Transverse colon (tissue), 4 donors: ENCODE data around the gene BMP6. TPM values are rescaled to one million over a fixed set of nuclear protein-coding genes. Genes with fewer than 3 reads are reported as not detected.

Experiments
- DNase-seq: peaks from one replicate; pipeline ENCODE4 v3.0.0-alpha.2; 2019
- H3K27ac ChIP-seq, 4 donors: fragments of 200-600 bp; sonication (generic); 2 replicates each; pipeline ENCODE4 v1.5.1; 2016 to 2018; ENCODE audit warnings: inconsistent platforms in 4 of 4
- H3K27me3 ChIP-seq: fragments of 200-600 bp; sonication (generic); 2 replicates; pipeline ENCODE4 v1.5.1; 2017; ENCODE audit warnings: inconsistent platforms
- H3K36me3 ChIP-seq, 4 donors: fragments of 200-600 bp; sonication (generic); 2 replicates each; pipeline ENCODE4 v1.5.1; 2017 to 2019; ENCODE audit warnings: inconsistent platforms in 4 of 4
- H3K4me1 ChIP-seq, 4 donors: fragments of 200-600 bp; sonication (generic); 2 replicates each; pipeline ENCODE4 v1.5.1; 2017 to 2020; ENCODE audit warnings: inconsistent platforms in 4 of 4
- H3K4me3 ChIP-seq, 4 donors: fragments of 200-600 bp; sonication (generic); 1 replicate in 1 of 4; 2 replicates in 3 of 4; pipeline versions ENCODE4 v1.5.1 to v1.6.1; 2017 to 2019; ENCODE audit warnings: inconsistent platforms in 4 of 4
- H3K9me3 ChIP-seq, 2 donors: fragments of 200-600 bp; sonication (generic); 2 replicates each; pipeline ENCODE4 v1.5.1; 2017 to 2019; ENCODE audit warnings: inconsistent platforms in 2 of 2
- CTCF ChIP-seq, 5 experiments: fragments of 200-600 bp in 3 of 5; fragments of 450-650 bp in 2 of 5; sonication (generic) in 3 of 5; IDR thresholded peaks; 1 replicate in 2 of 5; 2 replicates in 3 of 5; pipeline ENCODE4 v1.5.1; 2016 to 2017; ENCODE audit warnings: antibody characterized with exemption in 5 of 5, inconsistent platforms in 3 of 5, mild to moderate bottlenecking in 2 of 5, moderate library complexity in 1 of 5
- EP300 ChIP-seq: sonication (generic); formaldehyde crosslinking; IDR thresholded peaks from one replicate; pipeline ENCODE4 v1.6.1; 2017; ENCODE audit warnings: antibody characterized with exemption, low read depth
- POLR2A ChIP-seq: fragments of 450-650 bp; IDR thresholded peaks from one replicate; pipeline ENCODE4 v1.6.1; 2016; ENCODE audit warnings: antibody characterized with exemption, mild to moderate bottlenecking, moderate library complexity
- POLR2AphosphoS5 ChIP-seq, 3 donors: sonication (generic); formaldehyde crosslinking; IDR thresholded peaks; one replicate each; pipeline ENCODE4 v1.6.1; 2016; ENCODE audit warnings: antibody characterized with exemption in 3 of 3
- WGBS, 2 donors: methylation state at CpG; one replicate each; pipeline ENCODE4 v1.1.5; 2018; ENCODE audit warnings: low coverage in 1 of 2; 5-methylcytosine and 5-hydroxymethylcytosine counted together
- in situ Hi-C, 4 donors: fragments of 200-750 bp; cut with MboI; loops; one replicate each; pipeline versions ENCODE4 v1.15.0 to v1.15.1; 2017; ENCODE audit warnings: low sequenced_read_pairs in 3 of 4, low pct_ligation_motif_present in 1 of 4, low pct_unique_long_range_greater_than_20kb in 1 of 4
- intact Hi-C: fragments of 100-400 bp; cut with DNase I; formaldehyde crosslinking; loops from one replicate; pipeline ENCODE4 v1.15.1; 2023; ENCODE audit warnings: low total_unique reads
- total RNA-seq, 4 donors: library from RNA; depleted of rRNA; stranded (reverse); fragments of >200 nt; gene quantifications; one replicate each; pipeline ENCODE4 v1.1.0, GENCODE V29; 2016

The BMP6 gene
- total RNA-seq, 4 donors from 2014 or later = 1.1 to 12.7 (median 6.7) TPM

- no peak overlapping the region for H3K27ac ChIP-seq
- H3K4me3 ChIP-seq = no peak overlapping the region
- no peaks in the 10 kb centered on the region for H3K9me3 ChIP-seq
- in situ Hi-C loops (no loop called here), intact Hi-C loops (no loop called here)
- no peak for DNase-seq
- TF ChIP-seq POLR2AphosphoS5 (IDR thresholded peaks at IDR 0.05) (no peak), CTCF (IDR thresholded peaks at IDR 0.05) (no peak), EP300 (no peak), POLR2A (no peak)
- H3K36me3 ChIP-seq = no peaks in the 10 kb centered on the region
- peaks cover 80% of the 10 kb centered on the region for H3K27me3 ChIP-seq
- H3K4me1 ChIP-seq = peaks cover 0 to 19% (median 14%) of the 10 kb centered on the region in 4 donors
These were observed 6.3 kb downstream of the BMP6 start for GRCh38 chr6:7732228-7732627.

DNA sequence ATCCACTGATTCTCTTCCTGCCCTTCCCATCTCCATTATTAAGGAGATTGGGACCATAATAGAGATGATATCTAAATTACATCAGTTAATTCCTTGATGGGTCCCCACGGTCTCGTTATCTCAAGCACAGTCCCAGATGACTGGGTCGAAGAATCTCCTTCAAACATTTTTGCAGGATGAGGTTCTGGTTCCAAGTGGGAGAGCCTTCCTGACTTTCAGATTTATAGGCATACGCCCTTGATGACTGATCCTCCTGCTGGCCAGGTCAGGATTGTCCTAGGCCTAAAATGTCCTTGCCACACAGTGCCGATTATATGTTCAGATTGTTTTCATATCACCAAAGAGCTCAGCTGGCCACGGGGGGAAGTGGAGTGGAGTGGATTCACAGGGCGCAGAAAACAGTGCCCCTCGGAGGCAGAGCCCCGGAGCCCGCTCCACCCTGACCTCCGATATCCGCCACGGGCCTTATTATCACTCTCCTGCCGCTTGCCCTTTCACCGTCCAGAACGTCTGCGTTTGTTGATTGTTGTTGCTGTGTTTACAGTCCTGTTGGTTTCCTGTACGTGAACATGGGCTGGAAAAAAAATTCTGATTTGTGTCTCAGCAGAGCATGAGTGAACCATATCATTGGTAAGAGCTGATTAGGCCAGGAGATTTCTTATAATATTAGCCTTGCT, 8.9 kb downstream of the BMP6 start:
- H3K27ac ChIP-seq = no peak overlapping the region
- no peaks in the 10 kb centered on the region for H3K36me3 ChIP-seq
- TF ChIP-seq CTCF (IDR thresholded peaks at IDR 0.05) (no peak), POLR2A (no peak), POLR2AphosphoS5 (IDR thresholded peaks at IDR 0.05) (no peak), EP300 (no peak)
- H3K9me3 ChIP-seq = no peaks in the 10 kb centered on the region
- H3K4me1 ChIP-seq = no peaks in the 10 kb centered on the region
- intact Hi-C loops = no loop called here
- in situ Hi-C loops = no loop called here
- DNase-seq = no peak
- peaks cover 57% of the 10 kb centered on the region for H3K27me3 ChIP-seq
- no peak overlapping the region for H3K4me3 ChIP-seq
- WGBS, 2 donors = 79 to 85% methylated on average over 15 to 18 of the region's 18 CpGs

DNA sequence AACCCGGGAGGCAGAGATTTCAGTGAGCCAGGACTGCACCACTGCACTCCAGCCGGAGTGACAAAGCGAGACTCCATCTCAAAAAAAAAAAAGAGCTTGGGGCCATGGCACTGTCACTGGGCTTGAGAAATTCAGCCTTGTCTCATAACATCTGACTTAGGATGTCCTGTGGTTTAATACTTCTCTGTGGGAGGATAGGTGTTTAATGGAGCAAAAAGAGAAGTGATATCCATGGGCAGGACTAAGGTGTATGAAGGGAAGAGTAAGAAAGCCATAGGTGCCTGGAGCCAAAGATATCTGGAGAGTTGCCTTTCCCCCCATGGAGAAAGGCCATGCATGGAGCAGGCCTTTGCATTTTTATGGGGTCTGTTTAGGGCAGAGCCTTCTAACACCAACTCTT, 11.2 kb downstream of the BMP6 start:
- H3K4me3 ChIP-seq = no peak overlapping the region
- 98% methylated on average over 3 of the region's 3 CpGs; no CpG with 5 or more reads in 1 of the 2 donors for WGBS, 2 donors
- peaks cover 35% of the 10 kb centered on the region for H3K27me3 ChIP-seq
- no peaks in the 10 kb centered on the region for H3K9me3 ChIP-seq
- intact Hi-C loops = no loop called here
- H3K27ac ChIP-seq = no peak overlapping the region
- no peaks in the 10 kb centered on the region for H3K36me3 ChIP-seq
- H3K4me1 ChIP-seq = no peaks in the 10 kb centered on the region
- no peak for DNase-seq
- in situ Hi-C loops = no loop called here
- no peak for TF ChIP-seq EP300
- no peak for TF ChIP-seq CTCF (IDR thresholded peaks at IDR 0.05)
- no peak for TF ChIP-seq POLR2AphosphoS5 (IDR thresholded peaks at IDR 0.05)
- TF ChIP-seq POLR2A = no peak

- Histone ChIP-seq H3K4me3 (no peak overlapping the region), H3K27ac (no peak overlapping the region), H3K4me1 (no peaks in the 10 kb centered on the region), H3K9me3 (no peaks in the 10 kb centered on the region), H3K27me3 (peaks cover 29% of the 10 kb centered on the region), H3K36me3 (no peaks in the 10 kb centered on the region)
- TF ChIP-seq CTCF (IDR thresholded peaks at IDR 0.05) = no peak
- TF ChIP-seq EP300 = no peak
- no peak for TF ChIP-seq POLR2A
- no peak for TF ChIP-seq POLR2AphosphoS5 (IDR thresholded peaks at IDR 0.05)
- intact Hi-C loops = no loop called here
- WGBS, 2 donors = 91 to 100% methylated on average over 2 of the region's 2 CpGs
- in situ Hi-C loops = no loop called here
- DNase-seq = no peak
These were observed 12.0 kb downstream of the BMP6 start for GRCh38 chr6:7737867-7738266.
